Measurements from ENCODE around the gene SLC27A6. TPM values are rescaled to one million over a fixed set of nuclear protein-coding genes. Genes with fewer than 3 reads are reported as not detected.

Gene SLC27A6
- total RNA-seq, 1 experiment from 2014 or later = not detected

DNA sequence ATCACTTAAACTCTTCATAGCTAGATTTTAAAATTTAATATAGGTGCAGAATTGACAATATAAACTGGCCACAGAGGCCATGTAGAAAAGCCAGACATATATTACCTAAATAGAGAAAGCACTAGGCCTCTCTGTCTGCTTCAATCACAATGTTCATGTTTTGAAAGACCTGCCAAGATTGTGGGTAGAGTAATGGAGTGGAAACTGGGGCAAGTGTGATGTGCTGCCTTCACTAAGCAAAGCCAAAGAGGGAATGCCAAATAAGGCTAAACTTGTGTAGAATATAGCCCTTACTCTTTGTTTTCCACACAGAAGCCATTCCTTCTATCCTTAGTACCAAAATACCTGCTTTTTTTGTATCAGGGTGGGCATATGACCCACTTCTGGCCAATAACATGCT lies 114.2 kb downstream of the SLC27A6 start:
- peaks cover 7% of the 10 kb centered on the region; the same call in 1 of the 2 replicates for H3K4me1 ChIP-seq (ENCODE audit: insufficient read depth, low read length)
- ChIA-PET POLR2A (ENCODE audit: unreplicated experiment) (no interaction called here), CTCF (no interaction called here)
- no peaks in the 10 kb centered on the region; the same call in 1 of the 2 replicates for H3K9me2 ChIP-seq (replicated peaks; ENCODE audit: low read length)
- TF ChIP-seq EZH2phosphoT487 (IDR thresholded peaks at IDR 0.05; ENCODE audit: borderline replicate concordance, low read length) (no peak), CTCF (conservative IDR thresholded peaks at IDR 0.05; ENCODE audit: low read depth, low read length) (no peak), EZH2 (IDR thresholded peaks at IDR 0.05; ENCODE audit: low read length, unreplicated experiment) (no peak)
- no peaks in the 10 kb centered on the region for H3K79me2 ChIP-seq (ENCODE audit: low read length)
- BruUV-seq (replicated peaks) = no TSS peak
- H3K4me2 ChIP-seq (ENCODE audit: low read length) = no peak overlapping the region
- H3K9ac ChIP-seq (ENCODE audit: low read length) = no peak overlapping the region
- no peak overlapping the region for H3K4me3 ChIP-seq (ENCODE audit: low read length)
- DNase-seq = no peak
- no peaks in the 10 kb centered on the region for H3K9me3 ChIP-seq (ENCODE audit: low read length)
- H3K27ac ChIP-seq (ENCODE audit: low read length) = no peak overlapping the region
- no peaks in the 10 kb centered on the region for H3F3A ChIP-seq (ENCODE audit: low read length, unreplicated experiment)
- H3K36me3 ChIP-seq (ENCODE audit: low read depth, low read length) = no peaks in the 10 kb centered on the region
- no peaks in the 10 kb centered on the region for H4K20me1 ChIP-seq (ENCODE audit: low read length)
- no peak for ATAC-seq
- H3K27me3 ChIP-seq (ENCODE audit: low read length) = 0 out of 2 replicates have a peak, but pooled peaks cover 7% of the 10 kb centered on the region
- H2AFZ ChIP-seq (ENCODE audit: low read length) = no peak overlapping the region
- intact Hi-C loops (cut with micrococcal nuclease) = no loop called here

DNA sequence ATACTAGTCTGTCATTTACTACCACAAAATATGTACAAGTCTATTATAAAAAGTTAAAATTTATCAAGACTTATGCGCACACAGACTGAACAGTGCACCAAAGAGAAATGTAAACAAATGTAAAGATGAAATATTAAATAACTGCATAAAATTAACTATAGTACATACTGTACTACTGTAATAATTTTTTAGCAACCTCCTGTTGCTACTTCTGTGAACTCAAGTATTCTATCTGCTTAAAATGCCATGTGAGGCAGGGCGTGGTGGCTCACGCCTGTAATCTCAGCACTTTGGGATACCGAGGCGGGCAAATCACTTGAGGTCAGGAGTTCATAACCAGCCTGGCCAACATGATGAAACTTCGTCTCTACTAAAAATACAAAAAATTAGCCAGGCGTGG lies 115.5 kb downstream of the SLC27A6 start:
- H3F3A ChIP-seq (ENCODE audit: low read length, unreplicated experiment) = no peaks in the 10 kb centered on the region
- H3K27ac ChIP-seq (ENCODE audit: low read length) = no peak overlapping the region
- no peaks in the 10 kb centered on the region for H3K79me2 ChIP-seq (ENCODE audit: low read length)
- ATAC-seq (no peak), DNase-seq (no peak)
- H3K9ac ChIP-seq (ENCODE audit: low read length) = no peak overlapping the region
- BruUV-seq (replicated peaks) = no TSS peak
- peaks cover 17% of the 10 kb centered on the region; the same call in 1 of the 2 replicates for H3K27me3 ChIP-seq (ENCODE audit: low read length)
- H3K36me3 ChIP-seq (ENCODE audit: low read depth, low read length) = no peaks in the 10 kb centered on the region
- no peak overlapping the region for H3K4me3 ChIP-seq (ENCODE audit: low read length)
- H3K4me1 ChIP-seq (ENCODE audit: insufficient read depth, low read length) = no peaks in the 10 kb centered on the region
- intact Hi-C loops (cut with micrococcal nuclease) = no loop called here
- no peak overlapping the region for H3K4me2 ChIP-seq (ENCODE audit: low read length)
- H4K20me1 ChIP-seq (ENCODE audit: low read length) = no peaks in the 10 kb centered on the region
- H3K9me3 ChIP-seq (ENCODE audit: low read length) = no peaks in the 10 kb centered on the region
- CTCF ChIA-PET = no interaction called here
- H3K9me2 ChIP-seq (replicated peaks; ENCODE audit: low read length) = no peaks in the 10 kb centered on the region
- POLR2A ChIA-PET (ENCODE audit: unreplicated experiment) = no interaction called here
- no peak overlapping the region for H2AFZ ChIP-seq (ENCODE audit: low read length)
- no peak for TF ChIP-seq EZH2 (IDR thresholded peaks at IDR 0.05; ENCODE audit: low read length, unreplicated experiment)
- TF ChIP-seq CTCF (conservative IDR thresholded peaks at IDR 0.05; ENCODE audit: low read depth, low read length) = no peak
- TF ChIP-seq EZH2phosphoT487 (IDR thresholded peaks at IDR 0.05; ENCODE audit: borderline replicate concordance, low read length) = no peak

DNA sequence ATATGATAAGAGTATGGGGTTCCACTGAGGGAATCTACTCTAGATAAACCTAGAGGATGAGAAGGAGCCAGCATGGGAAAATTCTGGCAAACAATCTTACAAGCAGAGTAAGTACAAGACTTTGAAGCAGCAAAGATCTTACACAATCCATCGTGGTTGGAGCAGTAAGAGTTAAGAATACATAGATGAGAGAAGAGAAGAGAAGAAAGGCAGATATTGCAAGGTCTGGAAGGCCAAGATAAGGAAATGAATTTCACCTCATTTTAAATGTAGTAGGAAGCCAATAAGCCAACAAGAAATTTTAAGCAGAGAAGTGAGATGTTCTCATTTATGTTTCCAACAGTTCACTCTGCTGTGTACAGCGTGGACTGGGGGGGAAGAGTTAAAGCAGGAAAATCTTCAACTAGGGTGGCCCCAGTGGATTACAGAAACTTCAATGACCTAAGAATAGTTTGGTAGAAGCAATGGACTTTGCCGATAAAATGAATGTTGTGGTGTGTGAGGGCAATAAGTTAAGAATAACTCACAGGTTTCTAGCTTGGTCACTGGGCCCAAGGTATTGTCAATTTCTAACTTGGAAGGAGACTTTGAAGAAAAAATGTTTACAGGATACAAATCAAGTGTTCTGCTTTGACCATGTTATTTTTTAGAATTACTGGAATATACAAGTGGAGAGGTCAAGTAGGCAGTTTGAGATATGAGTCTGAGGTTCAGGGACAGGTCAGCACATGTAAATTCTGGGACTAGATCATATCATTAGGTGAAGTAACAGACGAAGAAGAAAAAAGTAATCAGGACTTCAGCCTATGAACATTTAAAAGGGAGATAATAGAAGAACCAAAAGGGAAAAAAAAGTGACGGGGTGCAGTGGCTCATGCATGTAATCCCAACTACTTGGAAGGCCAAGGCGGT lies 117.2 kb downstream of the SLC27A6 start:
- no peaks in the 10 kb centered on the region for H3K9me3 ChIP-seq (ENCODE audit: low read length)
- peaks cover 31% of the 10 kb centered on the region for H3K27me3 ChIP-seq (ENCODE audit: low read length)
- ATAC-seq (no peak), DNase-seq (no peak)
- no peak for TF ChIP-seq EZH2phosphoT487 (IDR thresholded peaks at IDR 0.05; ENCODE audit: borderline replicate concordance, low read length)
- H3K4me1 ChIP-seq (ENCODE audit: insufficient read depth, low read length) = no peaks in the 10 kb centered on the region
- no peaks in the 10 kb centered on the region for H3K79me2 ChIP-seq (ENCODE audit: low read length)
- no peak overlapping the region for H3K9ac ChIP-seq (ENCODE audit: low read length)
- no peaks in the 10 kb centered on the region for H3F3A ChIP-seq (ENCODE audit: low read length, unreplicated experiment)
- no TSS peak for BruUV-seq (replicated peaks)
- H4K20me1 ChIP-seq (ENCODE audit: low read length) = no peaks in the 10 kb centered on the region
- ChIA-PET POLR2A (ENCODE audit: unreplicated experiment) (no interaction called here), CTCF (no interaction called here)
- no peaks in the 10 kb centered on the region for H3K9me2 ChIP-seq (replicated peaks; ENCODE audit: low read length)
- no peak overlapping the region for H3K4me3 ChIP-seq (ENCODE audit: low read length)
- H2AFZ ChIP-seq (ENCODE audit: low read length) = no peak overlapping the region
- no peak overlapping the region for H3K4me2 ChIP-seq (ENCODE audit: low read length)
- intact Hi-C loops (cut with micrococcal nuclease) = no loop called here
- H3K27ac ChIP-seq (ENCODE audit: low read length) = no peak overlapping the region
- H3K36me3 ChIP-seq (ENCODE audit: low read depth, low read length) = no peaks in the 10 kb centered on the region

Other genes starting within 250 kb of the SLC27A6 start
- 24.3 and 27.3 TPM in 2 replicates for gene ISOC1, start 129.3 kb downstream of the SLC27A6 start, total RNA-seq (2014; rRNA removed)